HG02885 (cell line): ENCODE measurements around the gene CCND2.
A peak's percentile ranks its signal among the peaks of the same experiment; 100 is the strongest.

Source experiments
- ATAC-seq: cut with Tn5 transposase; IDR thresholded peaks from one replicate; pipeline ENCODE4 v1.9.1; 2021; ENCODE audit warnings: mild to moderate bottlenecking; ENCODE audit not compliant: unreplicated experiment, poor library complexity

CCND2 gene

DNA sequence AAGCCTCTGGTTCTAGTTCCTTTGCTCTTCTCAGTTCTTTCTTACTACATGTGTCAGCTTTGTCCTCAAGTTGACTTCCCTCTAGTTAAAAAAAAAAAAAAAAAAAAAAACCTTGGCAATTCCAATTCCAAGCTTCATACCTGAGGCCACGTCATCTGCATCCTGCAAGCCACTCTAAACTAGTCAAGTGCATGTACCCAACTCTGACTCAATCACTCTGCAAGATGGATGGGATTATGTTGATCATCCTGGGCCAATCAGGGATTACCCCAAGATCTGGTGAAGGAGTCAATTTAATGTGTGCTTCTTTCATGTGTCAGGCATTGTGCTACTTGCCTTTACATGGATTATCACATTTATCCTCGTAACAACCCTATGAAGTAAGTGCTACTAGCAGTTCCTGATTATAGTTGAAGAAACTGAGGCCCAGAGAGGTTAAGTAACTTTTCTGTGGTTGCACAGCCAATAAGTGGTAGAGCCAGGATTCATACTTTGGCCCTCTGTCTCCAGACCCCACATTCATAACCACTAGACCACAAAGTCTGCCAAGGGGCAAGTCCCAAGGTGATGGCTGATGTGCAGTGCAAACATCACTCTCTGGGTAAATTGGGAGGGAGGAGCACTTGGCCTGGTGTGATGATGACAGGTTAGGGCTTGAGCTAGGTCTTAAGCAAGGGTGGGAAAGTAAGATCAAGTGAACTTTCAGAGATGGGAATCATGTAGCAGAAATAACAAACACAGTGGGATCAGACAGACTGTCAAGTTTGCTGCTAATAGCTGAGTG lies 17.3 kb upstream of the CCND2 start:
- no peak for ATAC-seq

- no peak for ATAC-seq
Observed at GRCh38 chr12:4257442-4257841, 16.1 kb upstream of the CCND2 start.

- ATAC-seq, result no peak
Observed at GRCh38 chr12:4259099-4259498, 14.5 kb upstream of the CCND2 start.

- ATAC-seq, result no peak
Observed at GRCh38 chr12:4261655-4262054, 11.9 kb upstream of the CCND2 start.

DNA sequence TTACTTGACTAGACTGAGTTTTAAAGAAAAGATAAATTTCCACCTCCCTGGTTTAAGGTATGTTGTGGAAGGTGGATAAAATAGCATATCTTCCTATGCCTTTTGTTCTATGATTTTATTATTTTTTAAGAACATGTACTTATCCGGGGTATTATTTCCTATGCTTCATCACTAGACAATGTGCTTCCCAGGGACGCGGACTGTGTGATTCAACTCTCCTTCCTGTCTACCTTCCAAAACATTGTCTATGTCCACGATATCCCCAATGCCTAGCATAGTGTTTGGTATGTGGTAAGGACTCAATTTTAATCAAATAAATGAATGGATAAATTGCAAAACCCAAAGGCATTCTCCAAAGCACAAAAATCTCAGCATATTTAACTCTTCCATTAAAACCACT lies 8.3 kb upstream of the CCND2 start:
- ATAC-seq, result no peak

GRCh38 chr12:4266990-4267389 lies 6.6 kb upstream of the CCND2 start:
- ATAC-seq, result no peak

DNA sequence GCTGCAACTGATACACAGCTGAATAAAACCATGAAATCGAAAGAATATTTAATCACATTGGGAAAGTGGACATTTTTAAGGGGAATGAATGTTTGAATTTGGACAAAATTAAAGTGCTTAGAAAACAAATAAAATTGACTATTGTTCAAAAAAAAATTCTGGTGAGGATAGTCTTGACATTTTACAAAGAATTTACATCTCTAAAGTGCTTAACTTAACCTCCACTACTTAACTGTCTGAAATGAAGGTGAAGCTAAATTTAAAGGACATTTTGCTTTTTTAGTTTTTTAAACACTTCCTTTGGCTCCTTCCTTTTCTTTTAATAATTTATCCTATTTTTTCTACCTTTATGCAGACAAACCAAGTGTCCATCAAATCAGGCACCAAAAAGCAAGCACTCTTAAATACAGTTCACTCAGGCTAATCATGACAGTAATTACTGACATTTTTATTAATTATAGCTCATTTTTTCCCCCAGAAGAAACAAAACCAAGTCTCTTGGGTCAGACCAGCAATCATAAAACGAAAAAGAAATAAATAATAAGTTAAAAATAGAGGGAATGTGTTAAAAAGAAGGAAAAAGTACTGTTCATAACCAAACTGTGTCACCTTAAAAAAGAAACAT lies 5.7 kb upstream of the CCND2 start:
- no peak for ATAC-seq

GRCh38 chr12:4268329-4269181 lies 5.0 kb upstream of the CCND2 start:
- ATAC-seq, result no peak

DNA sequence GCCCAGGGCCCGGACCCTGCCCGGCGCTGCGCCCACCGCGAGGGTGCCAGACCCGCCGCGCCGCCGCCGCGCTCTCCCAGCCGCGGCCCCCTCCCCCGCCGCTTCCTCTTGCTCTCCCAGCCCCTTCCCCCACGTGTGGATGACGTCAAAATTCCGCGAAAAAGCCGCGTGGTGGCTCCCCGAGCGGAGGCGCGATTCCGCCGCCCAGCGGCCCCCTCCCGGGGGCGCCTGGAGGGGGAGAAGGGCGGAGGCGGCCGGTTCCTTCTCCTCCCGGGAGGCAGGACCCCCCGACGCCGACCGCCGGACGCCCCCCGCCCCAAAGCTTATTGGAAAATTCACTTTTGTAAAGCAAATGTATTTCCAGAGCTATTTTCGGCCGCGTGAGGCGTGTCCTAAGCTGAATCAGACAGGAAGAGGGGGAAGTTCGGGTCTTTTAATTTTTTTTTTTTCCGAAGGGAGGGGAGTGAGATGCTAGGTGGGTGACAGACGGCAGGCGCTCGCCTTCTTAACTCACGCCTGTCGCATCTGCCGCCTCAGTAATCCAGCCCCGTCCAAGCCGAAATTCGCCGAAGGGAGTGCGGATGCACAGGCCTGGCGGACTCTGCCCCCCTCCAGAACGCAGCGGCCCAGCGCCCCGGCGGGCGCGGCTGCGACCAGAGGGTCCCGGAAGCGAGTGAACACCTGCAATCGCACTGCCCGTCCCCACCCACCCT lies 4.1 kb upstream of the CCND2 start:
- peak; percentile 32 for ATAC-seq

DNA sequence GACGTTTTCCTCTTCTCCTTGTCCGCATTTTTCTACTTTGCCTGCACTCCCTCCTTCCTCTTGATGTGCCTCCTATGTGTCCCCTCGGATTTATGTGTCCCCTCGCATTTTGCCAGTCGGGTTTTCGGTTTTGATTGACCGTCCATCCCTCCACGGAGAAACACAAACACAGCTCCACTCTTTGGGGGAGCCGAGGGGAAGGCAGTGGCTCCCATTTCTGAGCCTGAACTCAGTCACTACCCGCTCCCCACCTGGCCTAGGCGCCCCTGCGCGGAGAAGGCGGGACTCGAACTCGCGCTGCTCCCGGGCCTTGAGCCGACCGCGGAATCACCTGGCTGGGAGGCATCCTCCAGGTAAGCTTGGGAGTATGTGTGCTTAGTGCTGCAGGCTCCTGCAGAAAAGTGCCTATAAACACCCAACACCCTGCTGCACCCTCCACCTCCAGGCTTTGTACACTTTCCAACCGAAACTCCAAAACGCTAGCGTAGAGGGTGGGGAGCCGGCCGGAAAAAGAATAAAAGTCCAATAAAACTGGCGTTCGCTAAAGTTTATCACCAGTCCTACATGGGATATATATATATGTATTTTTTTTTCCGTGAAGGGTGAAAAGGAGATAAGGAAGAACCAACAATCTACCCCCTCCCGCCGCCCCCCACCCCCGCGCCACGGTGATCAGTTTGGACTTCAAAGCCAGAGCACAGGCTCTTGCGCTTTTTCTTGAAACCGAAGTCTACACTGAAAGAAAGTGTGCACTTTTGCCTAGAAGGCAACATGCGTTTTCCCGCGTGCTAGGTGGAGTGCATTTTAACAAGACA lies 3.3 kb upstream of the CCND2 start:
- ATAC-seq, result no peak

DNA sequence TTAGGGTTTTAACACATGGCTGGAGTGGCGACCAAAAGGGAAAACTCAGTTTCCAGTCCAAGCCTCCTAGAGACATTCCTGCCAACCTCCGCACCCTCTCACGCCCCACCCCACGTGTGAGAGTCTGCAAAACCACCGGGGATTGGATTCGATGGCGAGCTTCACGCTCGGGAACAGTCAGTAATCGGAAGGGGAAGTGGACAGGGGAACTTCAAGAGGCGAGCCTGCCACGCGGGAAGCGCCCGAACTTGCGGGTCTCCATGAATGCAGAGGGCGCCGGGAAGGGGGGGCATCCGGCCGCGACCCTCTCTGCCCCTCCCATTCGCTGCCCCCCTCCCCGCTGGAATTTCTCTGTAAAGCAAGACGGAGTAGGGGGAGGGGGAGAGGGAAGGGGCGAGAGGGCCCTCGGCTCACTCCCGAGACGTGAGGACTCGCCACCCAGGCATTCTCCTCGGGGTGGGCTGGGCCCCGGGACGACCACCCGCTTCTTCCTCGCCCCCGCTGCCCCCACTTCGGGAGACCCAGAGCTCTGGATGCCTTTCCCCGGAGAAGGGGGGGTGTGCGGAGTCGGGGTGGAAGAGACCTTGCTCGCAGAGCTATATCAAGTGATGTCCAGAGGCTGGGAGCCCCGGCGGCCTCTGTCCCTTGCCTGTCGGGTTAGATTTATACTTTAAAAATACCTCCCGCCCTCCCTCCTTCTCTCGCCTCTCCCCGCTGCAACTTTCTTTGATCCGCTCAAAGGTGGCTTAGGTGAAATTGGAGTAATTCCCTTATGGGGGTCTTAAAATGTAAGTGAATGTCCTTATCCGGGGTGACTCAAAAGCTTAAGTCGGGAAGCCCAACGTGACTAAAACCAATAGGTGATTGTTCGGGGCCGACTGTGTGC lies 2.5 kb upstream of the CCND2 start:
- ATAC-seq, result no peak

- ATAC-seq, result peak; percentile 51
Observed at GRCh38 chr12:4271717-4272423, 1.7 kb upstream of the CCND2 start.

DNA sequence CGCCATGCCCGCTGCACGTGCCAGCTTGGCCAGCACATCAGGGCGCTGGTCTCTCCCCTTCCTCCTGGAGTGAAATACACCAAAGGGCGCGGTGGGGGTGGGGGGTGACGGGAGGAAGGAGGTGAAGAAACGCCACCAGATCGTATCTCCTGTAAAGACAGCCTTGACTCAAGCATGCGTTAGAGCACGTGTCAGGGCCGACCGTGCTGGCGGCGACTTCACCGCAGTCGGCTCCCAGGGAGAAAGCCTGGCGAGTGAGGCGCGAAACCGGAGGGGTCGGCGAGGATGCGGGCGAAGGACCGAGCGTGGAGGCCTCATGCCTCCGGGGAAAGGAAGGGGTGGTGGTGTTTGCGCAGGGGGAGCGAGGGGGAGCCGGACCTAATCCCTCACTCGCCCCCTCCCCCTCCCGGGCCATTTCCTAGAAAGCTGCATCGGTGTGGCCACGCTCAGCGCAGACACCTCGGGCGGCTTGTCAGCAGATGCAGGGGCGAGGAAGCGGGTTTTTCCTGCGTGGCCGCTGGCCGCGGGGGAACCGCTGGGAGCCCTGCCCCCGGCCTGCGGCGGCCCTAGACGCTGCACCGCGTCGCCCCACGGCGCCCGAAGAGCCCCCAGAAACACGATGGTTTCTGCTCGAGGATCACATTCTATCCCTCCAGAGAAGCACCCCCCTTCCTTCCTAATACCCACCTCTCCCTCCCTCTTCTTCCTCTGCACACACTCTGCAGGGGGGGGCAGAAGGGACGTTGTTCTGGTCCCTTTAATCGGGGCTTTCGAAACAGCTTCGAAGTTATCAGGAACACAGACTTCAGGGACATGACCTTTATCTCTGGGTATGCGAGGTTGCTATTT lies 914 bp upstream of the CCND2 start:
- ATAC-seq, result no peak

DNA sequence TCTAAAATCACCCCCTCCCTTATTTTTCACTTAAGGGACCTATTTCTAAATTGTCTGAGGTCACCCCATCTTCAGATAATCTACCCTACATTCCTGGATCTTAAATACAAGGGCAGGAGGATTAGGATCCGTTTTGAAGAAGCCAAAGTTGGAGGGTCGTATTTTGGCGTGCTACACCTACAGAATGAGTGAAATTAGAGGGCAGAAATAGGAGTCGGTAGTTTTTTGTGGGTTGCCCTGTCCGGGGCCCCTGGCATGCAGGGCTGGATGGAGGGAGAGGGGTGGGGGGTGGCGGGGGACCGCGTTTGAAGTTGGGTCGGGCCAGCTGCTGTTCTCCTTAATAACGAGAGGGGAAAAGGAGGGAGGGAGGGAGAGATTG lies 300 bp upstream of the CCND2 start:
- no peak for ATAC-seq

DNA sequence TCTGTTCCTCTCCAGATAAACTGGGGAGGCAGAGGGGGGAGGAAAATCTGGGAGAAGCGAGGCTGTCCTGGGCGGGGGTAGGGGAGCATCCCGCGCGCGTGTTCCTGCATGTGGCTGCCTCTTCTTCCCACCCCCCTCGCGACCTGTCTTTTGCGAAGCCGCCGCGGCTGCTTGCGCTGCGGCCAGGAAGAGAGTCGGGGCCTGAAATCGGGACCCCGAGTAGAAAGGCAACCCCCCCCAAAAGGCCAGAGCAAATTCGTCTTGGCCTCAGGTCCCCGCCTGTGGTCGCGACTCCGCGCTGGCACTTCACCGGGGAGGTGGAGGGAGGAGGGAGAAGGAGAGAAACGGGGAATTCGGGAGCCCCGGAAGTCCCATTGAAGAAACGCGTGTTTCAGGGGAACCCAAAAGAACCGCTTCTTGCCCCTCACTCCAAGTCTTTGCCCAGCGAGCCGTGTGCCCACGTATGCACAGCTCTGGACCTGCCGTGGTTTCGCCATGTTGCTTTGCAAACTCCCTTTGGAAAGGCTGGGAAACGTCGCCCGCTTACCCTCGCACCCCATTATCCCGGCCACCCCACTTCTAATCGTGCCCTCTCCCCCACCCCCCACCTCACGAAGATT lies 944 bp downstream of the CCND2 start:
- no peak for ATAC-seq

DNA sequence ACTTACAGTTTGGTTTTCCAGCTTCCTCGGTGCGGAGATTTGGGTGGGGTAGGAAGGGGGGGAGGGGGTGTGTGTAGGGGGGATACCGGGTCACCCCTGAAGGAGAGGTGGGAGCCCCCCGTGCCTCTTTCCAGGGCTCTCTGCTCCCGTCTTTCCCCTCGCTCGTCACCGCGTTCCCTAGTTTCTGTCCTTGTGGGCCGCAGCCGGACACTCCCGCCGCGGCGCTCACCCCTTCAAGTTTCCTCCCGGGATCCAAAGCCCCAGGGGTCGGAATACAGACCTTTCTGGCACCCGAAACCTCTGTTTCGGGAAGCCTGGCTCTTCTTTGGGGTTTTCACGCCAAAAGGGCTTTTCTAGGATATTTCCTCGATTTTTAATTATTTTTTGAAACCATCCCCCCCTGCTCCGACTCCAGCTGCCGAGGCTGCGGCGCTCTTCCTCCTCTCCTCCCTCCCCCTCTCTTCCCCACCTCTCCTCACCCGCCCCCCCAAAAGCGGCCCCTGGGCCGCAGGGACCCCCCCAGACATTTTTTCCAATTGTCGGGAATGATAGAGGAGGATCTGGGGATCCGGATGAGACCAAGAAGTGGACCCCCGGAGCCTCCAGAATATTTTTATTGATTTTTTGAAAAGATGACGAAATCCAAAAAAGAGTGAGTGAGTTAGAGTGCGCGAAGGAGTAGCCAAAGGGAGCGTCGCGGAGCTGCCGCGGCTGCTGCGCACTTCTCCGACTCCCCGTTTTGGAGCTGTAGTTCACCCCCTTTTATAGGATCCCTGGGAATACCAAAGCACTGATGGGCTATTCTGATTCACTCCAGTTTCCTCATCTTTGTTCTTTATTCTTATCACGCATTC lies 1.7 kb downstream of the CCND2 start:
- no peak for ATAC-seq
